Mesenchymal stem cell (in vitro differentiated cells and primary cell): Measurements from ENCODE around the gene DCBLD2.

Experiments
- DNase-seq: peaks from one replicate; pipeline ENCODE4 v3.0.0-alpha.2; 2013
- H2AFZ ChIP-seq: one replicate; pipeline ENCODE4 v1.6.1; 2013; ENCODE audit warnings: low read depth, mild to moderate bottlenecking, control low read depth, inconsistent platforms, low read length, moderate library complexity
- H2AK5ac ChIP-seq: 2 replicates; pipeline ENCODE4 v1.6.1; 2013; ENCODE audit warnings: low read length, moderate library complexity, mild to moderate bottlenecking, inconsistent platforms; ENCODE audit not compliant: severe bottlenecking
- H2BK120ac ChIP-seq: one replicate; pipeline ENCODE4 v1.6.1; 2013; ENCODE audit warnings: low read depth, mild to moderate bottlenecking, inconsistent platforms, low read length, moderate library complexity
- H2BK12ac ChIP-seq, 2 experiments: one replicate each; pipeline ENCODE4 v1.6.1; 2013; ENCODE audit warnings: inconsistent platforms in 2 of 2, low read length in 2 of 2, mild to moderate bottlenecking in 2 of 2, moderate library complexity in 2 of 2, control low read depth in 1 of 2
- H2BK15ac ChIP-seq: one replicate; pipeline ENCODE4 v1.6.1; 2013; ENCODE audit warnings: mild to moderate bottlenecking, low read depth, inconsistent platforms; ENCODE audit not compliant: poor library complexity, severe bottlenecking
- H2BK5ac ChIP-seq: 2 replicates; pipeline ENCODE4 v1.6.1; 2013; ENCODE audit warnings: low read depth, mild to moderate bottlenecking, low read length, control low read depth, inconsistent platforms; ENCODE audit not compliant: poor library complexity, severe bottlenecking
- H3K14ac ChIP-seq, 2 experiments: one replicate each; pipeline ENCODE4 v1.6.1; 2013; ENCODE audit warnings: inconsistent platforms in 2 of 2, low read length in 2 of 2, control low read depth in 1 of 2, mild to moderate bottlenecking in 1 of 2, moderate library complexity in 1 of 2
- H3K18ac ChIP-seq, 2 experiments: one replicate each; pipeline ENCODE4 v1.6.1; 2013; ENCODE audit warnings: inconsistent platforms in 2 of 2, low read length in 2 of 2, control low read depth in 1 of 2, low read depth in 1 of 2, mild to moderate bottlenecking in 1 of 2
- H3K23ac ChIP-seq, 2 experiments: one replicate each; pipeline ENCODE4 v1.6.1; 2013; ENCODE audit warnings: inconsistent platforms in 2 of 2, low read length in 2 of 2, mild to moderate bottlenecking in 2 of 2, moderate library complexity in 2 of 2, control low read depth in 1 of 2
- H3K27ac ChIP-seq: 2 replicates; pipeline ENCODE4 v1.5.1; 2013; ENCODE audit warnings: mild to moderate bottlenecking, moderate library complexity, low read length, control low read depth, inconsistent platforms; ENCODE audit not compliant: poor library complexity, severe bottlenecking
- H3K27me3 ChIP-seq, 2 experiments: 2 replicates each; pipeline versions ENCODE4 v1.6.1 to v1.7.0; 2013; ENCODE audit warnings: low read length in 2 of 2, mild to moderate bottlenecking in 2 of 2, moderate library complexity in 2 of 2, control low read depth in 1 of 2, inconsistent platforms in 1 of 2; ENCODE audit not compliant: control insufficient read depth in 1 of 2, insufficient read depth in 1 of 2
- H3K36me3 ChIP-seq, 2 experiments: 2 replicates each; pipeline versions ENCODE4 v1.6.1 to v1.7.0; 2013; ENCODE audit warnings: low read length in 2 of 2, control low read depth in 1 of 2, inconsistent platforms in 1 of 2, low read depth in 1 of 2, mild to moderate bottlenecking in 1 of 2; ENCODE audit not compliant: insufficient read depth in 2 of 2, control insufficient read depth in 1 of 2
- H3K4ac ChIP-seq, 2 experiments: one replicate each; pipeline ENCODE4 v1.6.1; 2013; ENCODE audit warnings: inconsistent platforms in 2 of 2, low read length in 2 of 2, mild to moderate bottlenecking in 2 of 2, moderate library complexity in 2 of 2, control low read depth in 1 of 2, low read depth in 1 of 2
- H3K4me1 ChIP-seq: 2 replicates; pipeline ENCODE4 v1.6.1; 2013; ENCODE audit warnings: low read depth, low read length, control low read depth; ENCODE audit not compliant: control insufficient read depth, insufficient read depth
- H3K4me2 ChIP-seq: 2 replicates; pipeline ENCODE4 v1.6.1; 2013; ENCODE audit warnings: low read length, mild to moderate bottlenecking, inconsistent platforms; ENCODE audit not compliant: poor library complexity, severe bottlenecking
- H3K4me3 ChIP-seq, 2 experiments: 2 replicates each; pipeline versions ENCODE4 v1.5.1 to v1.7.0; 2013; ENCODE audit warnings: low read length in 2 of 2, mild to moderate bottlenecking in 2 of 2, control low read depth in 1 of 2, low read depth in 1 of 2; ENCODE audit not compliant: insufficient read depth in 1 of 2
- H3K79me1 ChIP-seq: replicated peaks from 2 replicates; pipeline ENCODE4 v1.6.1; 2013; ENCODE audit warnings: mild to moderate bottlenecking, control low read depth, low read length, inconsistent platforms; ENCODE audit not compliant: poor library complexity, severe bottlenecking
- H3K9ac ChIP-seq: 2 replicates; pipeline ENCODE4 v1.7.0; 2013; ENCODE audit warnings: mild to moderate bottlenecking, low read length, moderate library complexity
- H3K9me3 ChIP-seq: 2 replicates; pipeline ENCODE4 v1.7.0; 2013; ENCODE audit warnings: mild to moderate bottlenecking, low read length; ENCODE audit not compliant: control insufficient read depth
- H4K8ac ChIP-seq: one replicate; pipeline ENCODE4 v1.6.1; 2013; ENCODE audit warnings: inconsistent platforms, mild to moderate bottlenecking, low read length, moderate library complexity
- H4K91ac ChIP-seq: one replicate; pipeline ENCODE4 v1.6.1; 2013; ENCODE audit warnings: mild to moderate bottlenecking, low read length, inconsistent platforms
- WGBS: methylation state at CpG from one replicate; pipeline ENCODE4 v1.1.7; 2013; ENCODE audit warnings: mixed read lengths; 5-methylcytosine and 5-hydroxymethylcytosine counted together

The DCBLD2 gene

DNA sequence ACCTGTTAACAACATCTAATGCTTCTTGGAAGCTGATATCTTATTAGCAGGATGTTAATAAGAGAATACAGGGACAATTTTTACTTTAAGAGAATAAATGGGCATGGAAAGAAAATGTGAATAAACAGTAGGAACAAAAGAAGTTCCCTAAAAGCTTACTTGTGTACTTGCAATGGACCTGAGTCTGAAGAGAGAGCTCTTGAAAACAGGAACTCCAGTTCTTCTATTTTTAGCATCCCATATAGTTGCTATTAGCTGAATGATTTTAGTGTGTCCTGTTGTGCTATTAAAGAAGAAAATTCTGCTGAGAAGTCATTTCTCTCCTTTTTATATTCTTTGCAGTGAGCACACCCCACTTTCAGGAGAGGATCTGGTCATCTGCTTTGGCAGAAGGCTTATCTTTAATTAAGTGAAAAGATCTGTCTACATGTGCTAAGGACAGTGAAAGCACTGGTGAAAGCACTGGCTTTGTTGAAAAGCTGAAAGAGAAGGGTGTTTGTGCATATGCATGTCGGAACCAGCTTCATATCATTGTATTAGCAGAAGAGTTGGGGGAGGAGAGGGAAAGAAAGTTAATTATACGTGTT, 139.8 kb downstream of the DCBLD2 start:
- no peak overlapping the region for H2BK5ac ChIP-seq
- H3K9me3 ChIP-seq = no peaks in the 10 kb centered on the region
- peak; percentile 26 for DNase-seq
- H3K23ac ChIP-seq = no peak overlapping the region
- H2BK12ac ChIP-seq = no peak overlapping the region
- H3K36me3 ChIP-seq = no peaks in the 10 kb centered on the region
- H3K4me3 ChIP-seq = no peak overlapping the region
- no peak overlapping the region for H2AFZ ChIP-seq
- 87% methylated on average over 1 of the region's 2 CpGs for WGBS
- no peak overlapping the region for H3K18ac ChIP-seq
- H2AK5ac ChIP-seq = no peak overlapping the region
- no peak overlapping the region for H2BK120ac ChIP-seq
- no peaks in the 10 kb centered on the region for H3K4me1 ChIP-seq
- no peak overlapping the region for H2BK15ac ChIP-seq
- H3K4ac ChIP-seq = no peak overlapping the region
- no peaks in the 10 kb centered on the region for H3K79me1 ChIP-seq
- H3K27ac ChIP-seq = no peak overlapping the region
- H4K91ac ChIP-seq = no peak overlapping the region
- no peak overlapping the region for H3K4me2 ChIP-seq
- no peak overlapping the region for H4K8ac ChIP-seq
- no peak overlapping the region for H3K9ac ChIP-seq
- no peak overlapping the region for H3K14ac ChIP-seq
- H3K27me3 ChIP-seq = no peaks in the 10 kb centered on the region

- Histone ChIP-seq H3K23ac (no peak overlapping the region), H3K4me1 (no peaks in the 10 kb centered on the region), H3K27ac (no peak overlapping the region), H3K9me3 (no peaks in the 10 kb centered on the region), H2BK5ac (no peak overlapping the region), H3K9ac (no peak overlapping the region), H3K79me1 (no peaks in the 10 kb centered on the region), H2BK120ac (no peak overlapping the region), H3K27me3 (no peaks in the 10 kb centered on the region), H3K18ac (no peak overlapping the region), H2AFZ (no peak overlapping the region), H3K14ac (no peak overlapping the region), H2BK12ac (no peak overlapping the region), H2AK5ac (no peak overlapping the region), H3K36me3 (no peaks in the 10 kb centered on the region), H2BK15ac (no peak overlapping the region), H4K8ac (no peak overlapping the region), H3K4me2 (no peak overlapping the region), H3K4ac (no peak overlapping the region), H3K4me3 (no peak overlapping the region), H4K91ac (no peak overlapping the region)
- WGBS = 98% methylated on average over 2 of the region's 2 CpGs
- no peak for DNase-seq
Observed at GRCh38 chr3:98759629-98760028, 141.9 kb downstream of the DCBLD2 start.

DNA sequence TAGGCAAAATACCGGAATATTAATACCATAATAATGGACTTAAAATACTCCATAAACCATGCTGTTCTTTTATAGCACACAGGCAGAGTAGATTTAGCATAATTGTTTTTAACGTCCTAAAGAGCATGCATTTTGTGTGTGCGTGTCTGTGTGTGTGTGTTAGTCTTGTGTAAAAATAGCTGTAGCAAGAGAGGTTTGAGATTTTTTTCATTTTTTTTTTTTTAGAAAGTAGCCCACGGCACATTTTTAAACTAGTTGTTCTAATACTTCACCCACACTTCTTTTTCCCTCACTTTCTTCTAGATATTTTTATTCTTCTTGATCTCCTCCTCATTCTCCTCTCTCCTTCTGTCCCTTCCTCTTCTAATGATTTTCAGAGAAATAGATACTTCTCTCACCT, 145.9 kb downstream of the DCBLD2 start:
- Histone ChIP-seq H4K91ac (no peak overlapping the region), H2AFZ (no peak overlapping the region), H4K8ac (no peak overlapping the region), H3K9ac (no peak overlapping the region), H3K4me2 (no peak overlapping the region), H3K4me1 (no peaks in the 10 kb centered on the region), H3K14ac (no peak overlapping the region), H3K36me3 (no peaks in the 10 kb centered on the region), H3K79me1 (no peaks in the 10 kb centered on the region), H3K23ac (no peak overlapping the region), H3K4me3 (no peak overlapping the region), H3K27ac (no peak overlapping the region), H2AK5ac (no peak overlapping the region), H2BK15ac (no peak overlapping the region), H3K4ac (no peak overlapping the region), H2BK120ac (no peak overlapping the region), H2BK5ac (no peak overlapping the region), H3K27me3 (no peaks in the 10 kb centered on the region), H2BK12ac (no peak overlapping the region), H3K18ac (no peak overlapping the region), H3K9me3 (no peaks in the 10 kb centered on the region)
- DNase-seq = no peak
- 70% methylated on average over 3 of the region's 4 CpGs for WGBS

DNA sequence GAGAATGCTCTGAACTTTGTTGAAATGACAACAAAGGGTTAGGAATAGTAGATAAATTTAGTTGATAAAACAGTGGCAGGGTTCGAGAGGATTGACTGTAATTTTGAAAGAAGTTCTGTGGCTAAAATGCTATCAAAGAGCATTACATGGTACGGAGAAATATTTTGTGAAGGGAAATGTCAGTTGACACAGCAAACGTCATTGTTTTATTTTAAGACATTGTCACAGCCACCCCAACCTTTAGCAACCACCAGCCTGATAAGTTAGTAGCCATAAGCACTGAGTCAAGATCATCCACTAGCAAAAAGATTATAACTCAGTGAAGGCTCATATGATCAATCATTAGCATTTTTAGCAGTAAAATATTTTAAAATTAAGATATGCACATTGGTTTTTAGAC, 147.0 kb downstream of the DCBLD2 start:
- no peak overlapping the region for H3K18ac ChIP-seq
- H3K9me3 ChIP-seq = no peaks in the 10 kb centered on the region
- H2BK5ac ChIP-seq = no peak overlapping the region
- H3K4ac ChIP-seq = no peak overlapping the region
- DNase-seq = no peak
- H3K79me1 ChIP-seq = no peaks in the 10 kb centered on the region
- H3K9ac ChIP-seq = no peak overlapping the region
- no peak overlapping the region for H4K91ac ChIP-seq
- WGBS = 94% methylated on average over 1 of the region's 3 CpGs
- no peak overlapping the region for H3K27ac ChIP-seq
- H3K36me3 ChIP-seq = no peaks in the 10 kb centered on the region
- no peak overlapping the region for H2BK15ac ChIP-seq
- H2BK120ac ChIP-seq = no peak overlapping the region
- H3K4me2 ChIP-seq = no peak overlapping the region
- H2BK12ac ChIP-seq = no peak overlapping the region
- H3K4me3 ChIP-seq = no peak overlapping the region
- no peaks in the 10 kb centered on the region for H3K4me1 ChIP-seq
- H3K23ac ChIP-seq = no peak overlapping the region
- no peak overlapping the region for H2AK5ac ChIP-seq
- no peak overlapping the region for H4K8ac ChIP-seq
- no peaks in the 10 kb centered on the region for H3K27me3 ChIP-seq
- H2AFZ ChIP-seq = no peak overlapping the region
- no peak overlapping the region for H3K14ac ChIP-seq
